Measurements from ENCODE around the gene HLA-E. TPM values are rescaled to one million over a fixed set of nuclear protein-coding genes. Genes with fewer than 3 reads are reported as not detected.

The HLA-E gene
- total and polyA plus RNA-seq, 9 donors = 181 to 614 (median 244) TPM

DNA sequence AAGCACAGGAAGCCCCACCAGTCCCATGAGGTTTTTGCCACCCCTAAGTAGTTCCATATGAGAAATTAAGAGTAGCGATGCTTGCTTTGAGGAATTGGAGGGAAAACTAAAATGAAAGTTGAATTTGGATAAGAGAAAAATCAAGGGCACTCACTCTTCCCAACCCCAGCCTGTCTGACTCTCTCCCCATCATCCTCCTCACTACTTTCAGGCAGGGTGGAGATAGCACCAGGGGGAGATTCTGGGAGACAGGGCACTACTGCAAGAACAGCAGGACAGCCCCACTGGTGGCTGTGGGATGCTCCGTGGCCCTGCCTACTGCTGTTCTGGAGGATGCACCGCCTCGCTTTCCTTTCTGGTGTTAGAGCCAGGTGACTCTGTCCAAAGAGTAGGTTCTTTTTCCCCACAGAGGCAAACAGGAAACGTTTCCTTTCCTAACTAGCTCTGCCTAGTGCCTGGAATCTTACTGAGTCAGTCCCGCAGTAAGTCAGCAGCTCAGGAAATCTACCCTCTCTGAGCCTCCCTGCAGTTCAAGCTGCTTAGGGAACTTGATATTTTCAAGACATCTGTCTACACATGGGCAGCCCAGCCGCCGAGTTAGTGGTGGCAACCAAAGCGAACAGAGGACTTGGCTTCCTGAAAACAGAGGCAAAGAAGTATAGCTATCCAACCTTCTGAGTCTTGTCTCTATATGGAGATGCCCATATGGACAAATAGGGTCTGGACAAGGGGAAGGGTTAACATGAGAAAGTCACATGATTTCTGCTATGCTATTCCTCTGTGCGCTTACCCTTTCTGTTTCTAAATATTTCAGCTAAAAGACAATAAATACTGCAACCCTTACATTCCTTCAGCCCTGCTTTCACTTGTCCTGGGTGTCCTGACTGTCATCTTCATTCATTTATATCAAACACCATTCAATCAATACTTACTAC is 11.4 kb downstream of the HLA-E start:
- H3K9me3 ChIP-seq = no peaks in the 10 kb centered on the region
- intact Hi-C loops (cut with DNase I) = no loop called here
- no peak for TF ChIP-seq POLR2A (IDR thresholded peaks at IDR 0.05)
- TF ChIP-seq, protein P1, sequence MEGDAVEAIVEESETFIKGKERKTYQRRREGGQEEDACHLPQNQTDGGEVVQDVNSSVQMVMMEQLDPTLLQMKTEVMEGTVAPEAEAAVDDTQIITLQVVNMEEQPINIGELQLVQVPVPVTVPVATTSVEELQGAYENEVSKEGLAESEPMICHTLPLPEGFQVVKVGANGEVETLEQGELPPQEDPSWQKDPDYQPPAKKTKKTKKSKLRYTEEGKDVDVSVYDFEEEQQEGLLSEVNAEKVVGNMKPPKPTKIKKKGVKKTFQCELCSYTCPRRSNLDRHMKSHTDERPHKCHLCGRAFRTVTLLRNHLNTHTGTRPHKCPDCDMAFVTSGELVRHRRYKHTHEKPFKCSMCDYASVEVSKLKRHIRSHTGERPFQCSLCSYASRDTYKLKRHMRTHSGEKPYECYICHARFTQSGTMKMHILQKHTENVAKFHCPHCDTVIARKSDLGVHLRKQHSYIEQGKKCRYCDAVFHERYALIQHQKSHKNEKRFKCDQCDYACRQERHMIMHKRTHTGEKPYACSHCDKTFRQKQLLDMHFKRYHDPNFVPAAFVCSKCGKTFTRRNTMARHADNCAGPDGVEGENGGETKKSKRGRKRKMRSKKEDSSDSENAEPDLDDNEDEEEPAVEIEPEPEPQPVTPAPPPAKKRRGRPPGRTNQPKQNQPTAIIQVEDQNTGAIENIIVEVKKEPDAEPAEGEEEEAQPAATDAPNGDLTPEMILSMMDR (IDR thresholded peaks at IDR 0.05) = no peak
- no peak for TF ChIP-seq EP300 (IDR thresholded peaks at IDR 0.05)
- no peaks in the 10 kb centered on the region for H3K4me1 ChIP-seq (ENCODE audit: insufficient read depth)
- H3K4me3 ChIP-seq = no peak overlapping the region
- WGBS, 3 donors = 53 to 58% (median 54%) methylated on average over 10 of the region's 10 CpGs
- no peak for DNase-seq
- no peaks in the 10 kb centered on the region for H3K27me3 ChIP-seq
- no peaks in the 10 kb centered on the region for H3K36me3 ChIP-seq
- H3K27ac ChIP-seq = no peak overlapping the region

DNA sequence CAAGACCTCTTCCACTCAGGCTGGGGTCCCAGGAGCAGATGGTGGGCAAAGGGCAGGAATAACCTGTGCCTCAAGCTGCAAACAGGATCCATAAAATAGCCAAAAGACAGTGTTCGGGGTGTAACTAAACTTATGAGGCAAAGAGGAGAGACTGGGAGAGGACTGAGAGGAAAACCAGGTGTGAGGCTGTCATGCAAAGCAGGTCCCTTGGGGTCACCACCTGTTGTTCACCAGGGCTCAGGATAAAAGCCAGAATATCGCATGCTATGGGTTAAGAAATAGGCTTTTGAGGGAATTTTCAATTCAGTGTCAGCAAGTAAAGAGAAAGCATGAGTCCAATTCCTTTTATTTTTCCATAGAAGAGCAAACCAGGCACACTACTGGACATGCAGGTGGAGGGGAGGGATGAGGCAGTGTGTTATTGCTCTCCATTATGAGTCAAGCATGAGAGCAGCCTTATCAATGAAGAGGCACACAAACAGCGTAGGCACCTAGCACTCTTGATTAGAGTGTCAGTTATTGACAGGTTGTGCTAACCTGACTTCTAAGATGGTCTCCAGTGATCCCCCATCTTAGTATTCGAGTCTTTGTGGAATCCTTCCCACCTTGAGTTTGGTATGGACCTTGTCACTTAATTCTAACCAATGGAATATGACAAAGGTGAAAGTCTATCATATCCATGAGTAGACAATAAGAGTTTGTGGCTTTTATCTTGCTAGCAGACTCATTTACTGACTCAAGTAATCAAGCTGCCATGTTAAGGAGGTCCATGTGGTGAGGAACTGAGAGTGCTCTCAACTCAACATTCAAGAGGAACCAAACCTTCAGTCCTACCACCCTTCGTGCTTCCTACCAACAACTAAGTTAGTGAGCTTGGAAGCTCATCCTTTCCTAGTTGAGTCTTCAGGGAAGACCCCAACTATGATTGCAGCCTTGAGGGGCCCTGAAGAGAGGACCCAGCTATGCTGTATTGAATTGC is 18.8 kb downstream of the HLA-E start:
- no peaks in the 10 kb centered on the region for H3K4me1 ChIP-seq (ENCODE audit: insufficient read depth)
- no peak overlapping the region for H3K4me3 ChIP-seq
- H3K9me3 ChIP-seq = no peaks in the 10 kb centered on the region
- no peak for DNase-seq
- TF ChIP-seq EP300 (IDR thresholded peaks at IDR 0.05) (no peak), POLR2A (IDR thresholded peaks at IDR 0.05) (no peak)
- TF ChIP-seq, protein P1 (IDR thresholded peaks at IDR 0.05) = no peak
- no peak overlapping the region for H3K27ac ChIP-seq
- H3K27me3 ChIP-seq = no peaks in the 10 kb centered on the region
- WGBS, 3 donors = 83 to 85% (median 85%) methylated on average over 5 of the region's 5 CpGs
- intact Hi-C loops (cut with DNase I) = no loop called here
- H3K36me3 ChIP-seq = no peaks in the 10 kb centered on the region

DNA sequence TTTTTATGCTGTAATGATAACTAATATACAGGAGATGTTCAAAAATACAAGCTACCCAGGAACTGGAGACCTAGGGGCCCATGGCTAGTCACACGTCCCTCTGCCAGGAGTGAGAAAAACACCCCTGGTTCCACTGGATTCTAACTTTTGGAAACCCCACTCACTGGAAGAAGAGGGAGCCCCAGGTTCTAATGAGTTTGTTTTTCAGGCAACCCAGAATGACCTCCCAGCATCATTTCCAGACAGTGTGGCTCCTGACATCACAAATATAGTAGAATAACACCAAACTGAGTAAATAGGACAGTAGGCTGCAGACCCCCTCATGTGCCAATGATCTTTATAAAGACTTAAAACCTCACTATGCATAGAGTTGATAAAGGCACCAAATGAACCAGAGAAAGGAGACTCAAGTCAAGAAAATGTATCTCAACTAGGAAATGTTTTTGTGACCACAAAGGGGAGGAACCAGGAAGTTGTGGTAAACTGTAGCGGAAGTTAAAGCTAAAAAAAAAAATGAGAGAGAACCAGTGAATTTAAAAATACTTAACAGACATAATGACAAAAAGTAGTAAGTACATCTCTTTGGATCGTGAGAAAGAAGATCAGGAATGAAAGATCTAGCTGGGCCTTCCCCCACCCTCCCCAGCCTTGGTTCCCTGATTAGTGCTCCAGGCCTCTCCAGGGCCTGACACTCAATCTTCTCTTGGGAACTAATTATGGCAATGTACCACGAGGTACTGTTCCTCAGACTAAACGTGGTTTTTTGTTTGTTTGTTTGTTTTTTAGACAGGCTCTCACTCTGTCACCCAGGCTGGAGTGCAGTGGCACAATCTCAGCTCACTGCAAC is 19.8 kb downstream of the HLA-E start:
- Histone ChIP-seq H3K27ac (no peak overlapping the region), H3K36me3 (no peaks in the 10 kb centered on the region), H3K27me3 (no peaks in the 10 kb centered on the region), H3K9me3 (no peaks in the 10 kb centered on the region), H3K4me1 (ENCODE audit: insufficient read depth) (no peaks in the 10 kb centered on the region), H3K4me3 (no peak overlapping the region)
- WGBS, 3 donors = 39 to 45% (median 41%) methylated on average over 5 of the region's 5 CpGs
- intact Hi-C loops (cut with DNase I) = no loop called here
- no peak for TF ChIP-seq EP300 (IDR thresholded peaks at IDR 0.05)
- TF ChIP-seq, protein P1 (IDR thresholded peaks at IDR 0.05) = no peak
- no peak for TF ChIP-seq POLR2A (IDR thresholded peaks at IDR 0.05)
- no peak for DNase-seq
